Fibroblast of peridontal ligament (primary cell): ENCODE data around the gene SLC8A2.
"Not testable (repeated sequence)": the region's sequence is repeated elsewhere in the genome, so short reads cannot be mapped to it uniquely, and the experiment has no call there.

ENCODE experiments used
- DNase-seq: peaks from one replicate; pipeline ENCODE4 v3.0.0-alpha.2; 2010; ENCODE audit errors: extremely low read depth

The SLC8A2 gene

GRCh38 chr19:47414469-47414868 is 57.2 kb downstream of the SLC8A2 start:
- no peak for DNase-seq

- no peak for DNase-seq
These were observed 57.8 kb downstream of the SLC8A2 start for GRCh38 chr19:47413941-47414340.

GRCh38 chr19:47411696-47412095 is 60.0 kb downstream of the SLC8A2 start:
- not testable (repeated sequence) for DNase-seq

- no peak for DNase-seq
These were observed 60.6 kb downstream of the SLC8A2 start for GRCh38 chr19:47411101-47411500.

GRCh38 chr19:47408156-47408938 is 63.3 kb downstream of the SLC8A2 start:
- no peak for DNase-seq

- no peak for DNase-seq
These were observed 64.3 kb downstream of the SLC8A2 start for GRCh38 chr19:47407417-47407774.

GRCh38 chr19:47406711-47407416 is 64.8 kb downstream of the SLC8A2 start:
- no peak for DNase-seq

GRCh38 chr19:47405854-47406417 is 65.8 kb downstream of the SLC8A2 start:
- no peak for DNase-seq

GRCh38 chr19:47405197-47405550 is 66.5 kb downstream of the SLC8A2 start:
- DNase-seq = no peak

GRCh38 chr19:47404334-47405196 is 67.1 kb downstream of the SLC8A2 start:
- no peak for DNase-seq

GRCh38 chr19:47402504-47402903 is 69.2 kb downstream of the SLC8A2 start:
- no peak for DNase-seq

- DNase-seq = no peak
These were observed 72.7 kb downstream of the SLC8A2 start for GRCh38 chr19:47398707-47399597.

GRCh38 chr19:47391510-47392223 is 80.0 kb downstream of the SLC8A2 start:
- DNase-seq = peak; percentile 80

GRCh38 chr19:47390533-47391488 is 80.9 kb downstream of the SLC8A2 start:
- DNase-seq = no peak

GRCh38 chr19:47389150-47389556 is 82.5 kb downstream of the SLC8A2 start:
- no peak for DNase-seq

GRCh38 chr19:47388721-47389120 is 83.0 kb downstream of the SLC8A2 start:
- not testable (repeated sequence) for DNase-seq

- DNase-seq = not testable (repeated sequence)
These were observed 84.1 kb downstream of the SLC8A2 start for GRCh38 chr19:47387623-47388022.

GRCh38 chr19:47386582-47386981 is 85.1 kb downstream of the SLC8A2 start:
- not testable (repeated sequence) for DNase-seq

GRCh38 chr19:47384533-47384932 is 87.2 kb downstream of the SLC8A2 start:
- DNase-seq = not testable (repeated sequence)
